OCI-M2 (cell line): Measurements from ENCODE around the gene ALG14.
"Not testable (repeated sequence)": the region's sequence is repeated elsewhere in the genome, so short reads cannot be mapped to it uniquely, and the experiment has no call there.

Source experiments
- DNase-seq: peaks from one replicate; lab custom pipeline; 2025; ENCODE audit not compliant: unreplicated experiment; lab: John Stamatoyannopoulos, UW

Gene ALG14, protein sequence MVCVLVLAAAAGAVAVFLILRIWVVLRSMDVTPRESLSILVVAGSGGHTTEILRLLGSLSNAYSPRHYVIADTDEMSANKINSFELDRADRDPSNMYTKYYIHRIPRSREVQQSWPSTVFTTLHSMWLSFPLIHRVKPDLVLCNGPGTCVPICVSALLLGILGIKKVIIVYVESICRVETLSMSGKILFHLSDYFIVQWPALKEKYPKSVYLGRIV

DNA sequence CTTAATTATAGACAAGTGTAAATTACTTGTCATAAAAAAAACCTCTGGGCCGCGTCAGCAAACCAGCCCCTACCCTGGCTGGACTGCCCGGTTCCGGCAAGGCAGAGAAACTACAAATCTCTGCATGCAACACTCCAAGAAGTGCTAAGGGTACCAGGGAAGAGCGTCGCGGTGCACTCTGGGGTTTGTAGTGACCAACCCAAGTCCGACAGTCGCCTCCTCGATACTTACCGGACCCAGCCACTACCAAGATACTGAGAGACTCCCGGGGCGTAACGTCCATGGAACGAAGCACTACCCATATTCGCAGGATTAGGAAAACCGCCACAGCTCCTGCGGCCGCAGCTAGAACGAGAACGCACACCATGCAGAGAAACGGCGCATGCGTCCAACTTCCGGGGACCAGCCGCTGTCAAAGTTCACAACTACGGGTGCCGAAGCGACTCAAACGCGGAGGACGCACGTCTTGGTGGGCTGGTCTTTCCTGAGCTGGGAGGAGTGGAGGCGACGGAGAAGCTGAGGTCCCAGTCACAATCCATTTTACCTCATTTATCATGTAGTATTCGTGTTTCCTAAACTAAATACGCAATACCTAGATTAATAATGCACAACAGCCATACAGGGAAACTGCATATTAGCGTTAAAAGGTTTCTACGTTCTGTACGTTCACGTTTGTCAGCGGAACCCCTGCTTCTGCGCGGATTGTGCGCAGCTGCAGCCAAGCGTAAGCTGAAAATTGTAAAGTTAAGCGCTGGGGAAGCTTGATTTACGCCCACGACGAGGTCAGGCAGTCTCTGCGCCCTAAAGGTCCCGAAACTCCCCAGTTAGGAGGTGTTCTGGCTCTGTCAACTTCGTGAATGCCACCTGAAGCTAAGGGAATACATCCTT, at the start of gene ALG14:
Gene ALG14 (minus strand): TSS at position 420 of the 888 bp plus-strand sequence. CDS start 53 bp downstream, at position 367.
- DNase-seq, result peak; percentile 73

DNA sequence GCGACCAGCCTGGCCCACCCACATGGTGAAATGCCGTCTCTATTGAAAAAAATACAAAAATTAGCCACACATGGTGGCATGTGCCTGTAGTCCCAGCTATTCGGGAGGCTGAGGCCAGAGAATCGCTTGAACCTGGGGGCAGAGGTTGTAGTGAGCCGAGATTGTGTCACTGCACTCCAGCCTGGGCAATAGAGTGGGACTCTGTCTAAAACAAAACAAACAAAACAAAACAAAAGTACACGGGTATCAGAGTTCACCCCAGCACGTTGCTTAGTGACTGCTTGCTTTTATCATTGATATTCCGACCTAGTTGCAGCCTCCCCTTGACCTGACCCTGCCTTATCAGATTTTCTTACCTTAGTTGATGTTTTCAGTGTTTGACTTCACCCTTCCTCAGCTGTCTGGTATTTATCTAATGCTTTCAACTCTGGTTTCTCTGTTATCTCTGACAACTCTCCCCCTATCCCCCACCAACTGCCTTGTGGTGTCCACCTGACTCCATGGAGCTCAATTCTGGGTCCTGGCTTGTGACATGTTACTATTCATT, 49.5 kb upstream of the ALG14 start:
- no peak for DNase-seq

DNA sequence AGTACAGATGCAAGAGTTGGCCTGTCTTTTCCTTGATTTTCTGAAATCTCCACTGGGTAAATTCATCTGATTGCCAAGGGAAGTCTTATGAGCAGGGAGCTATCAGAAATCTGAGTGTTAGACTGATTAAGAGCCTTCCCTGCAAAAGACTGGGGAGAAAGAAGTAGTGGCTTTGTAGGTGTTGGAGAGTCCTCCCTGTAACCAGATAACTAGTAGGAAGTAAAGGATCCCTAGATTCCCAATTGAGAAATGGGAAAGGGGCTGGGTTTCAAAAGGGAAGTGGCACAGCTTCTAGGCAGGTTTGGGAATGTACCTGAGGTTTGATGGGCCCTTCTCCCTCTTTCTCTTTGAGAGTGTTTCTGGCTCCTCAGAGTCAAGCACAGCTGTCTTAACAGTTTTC, 46.5 kb upstream of the ALG14 start:
- DNase-seq, result no peak

DNA sequence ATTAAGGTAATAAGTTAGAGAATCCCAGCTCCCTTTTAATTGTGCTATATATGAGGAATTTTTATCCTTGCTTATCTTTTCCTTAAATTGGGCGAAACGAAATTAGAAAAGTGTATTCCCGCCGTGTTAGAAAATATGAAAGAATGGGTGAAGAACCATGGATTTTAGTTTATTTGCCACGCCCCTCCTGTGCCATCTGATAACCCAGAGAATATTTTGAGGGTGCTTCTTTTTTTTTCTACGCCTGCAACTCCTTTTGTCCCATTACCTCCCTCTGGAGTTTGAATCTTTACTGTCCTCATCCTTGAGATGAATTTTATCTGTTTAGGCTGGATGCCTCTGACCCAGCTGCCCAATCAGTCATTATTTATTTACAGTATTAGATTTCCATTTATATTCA, 46.0 kb upstream of the ALG14 start:
- DNase-seq, result no peak

DNA sequence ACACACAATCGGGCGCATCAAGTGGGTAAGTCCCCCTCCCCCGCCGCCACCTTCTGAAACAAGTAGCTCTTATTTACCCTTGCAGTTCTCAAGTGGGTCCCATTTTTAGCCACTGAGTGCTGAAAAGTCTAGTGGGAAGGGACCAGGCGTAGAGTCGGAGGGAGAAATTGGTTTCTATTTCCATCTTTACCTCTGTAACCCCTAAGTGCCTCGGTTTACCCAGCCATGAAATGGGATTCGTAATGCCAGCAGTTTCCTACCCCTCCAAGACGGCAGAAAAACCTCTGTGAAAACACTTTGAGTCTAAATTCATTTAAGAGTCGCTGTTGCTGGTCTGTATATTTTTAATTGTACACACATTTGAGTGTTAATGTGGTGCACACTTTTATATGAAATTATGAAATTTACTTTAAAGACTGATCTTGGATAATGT, 45.3 kb upstream of the ALG14 start:
- DNase-seq, result no peak

DNA sequence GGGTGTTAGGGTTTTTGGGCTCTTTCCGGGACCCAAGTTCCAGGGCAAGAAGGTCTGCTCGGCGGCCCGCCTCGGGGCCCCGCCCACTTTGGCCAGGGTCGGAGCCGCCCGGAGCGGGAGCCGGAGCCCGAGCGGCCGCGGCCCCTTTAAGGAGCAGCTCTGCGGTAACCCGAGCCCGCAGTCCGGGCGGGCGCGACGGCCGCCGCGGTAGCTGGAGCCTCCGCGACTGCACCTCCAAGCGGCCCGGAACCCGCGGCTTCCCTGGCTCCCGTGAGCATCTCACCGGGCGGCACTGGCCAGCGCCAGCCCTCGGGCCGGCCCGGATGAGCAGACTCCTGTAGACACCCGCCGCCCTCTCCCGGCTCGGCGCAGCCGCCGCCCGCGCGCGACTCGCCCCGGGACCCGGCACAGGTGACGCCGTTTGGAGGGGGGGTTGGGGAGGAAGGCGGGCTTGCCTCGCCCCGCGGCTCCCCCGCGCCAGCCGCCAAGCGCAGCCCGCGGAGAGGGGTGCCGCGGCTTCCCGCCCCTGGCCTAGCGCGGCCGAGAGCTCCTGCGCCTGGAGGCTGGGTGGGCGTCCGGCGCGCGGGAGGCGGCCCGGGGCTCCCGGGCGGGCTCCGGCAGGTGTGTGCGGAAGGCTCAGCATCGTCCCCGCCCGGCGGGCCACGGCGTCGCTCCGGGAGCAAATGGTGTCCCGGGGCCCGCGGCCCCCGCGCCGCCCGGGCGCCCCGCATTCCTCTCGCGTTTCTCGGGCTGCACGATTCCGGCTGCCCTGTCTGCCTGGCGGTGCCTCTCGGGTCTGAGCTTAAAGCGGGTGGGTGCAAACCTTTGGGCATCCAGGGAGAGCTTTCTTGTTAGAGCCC, 44.7 kb upstream of the ALG14 start, which contains the start of gene TLCD4:
Gene TLCD4 (plus strand): TSS at position 149 of the 860 bp plus-strand sequence. CDS start 26,547 bp downstream, outside the sequence.
- DNase-seq, result no peak

DNA sequence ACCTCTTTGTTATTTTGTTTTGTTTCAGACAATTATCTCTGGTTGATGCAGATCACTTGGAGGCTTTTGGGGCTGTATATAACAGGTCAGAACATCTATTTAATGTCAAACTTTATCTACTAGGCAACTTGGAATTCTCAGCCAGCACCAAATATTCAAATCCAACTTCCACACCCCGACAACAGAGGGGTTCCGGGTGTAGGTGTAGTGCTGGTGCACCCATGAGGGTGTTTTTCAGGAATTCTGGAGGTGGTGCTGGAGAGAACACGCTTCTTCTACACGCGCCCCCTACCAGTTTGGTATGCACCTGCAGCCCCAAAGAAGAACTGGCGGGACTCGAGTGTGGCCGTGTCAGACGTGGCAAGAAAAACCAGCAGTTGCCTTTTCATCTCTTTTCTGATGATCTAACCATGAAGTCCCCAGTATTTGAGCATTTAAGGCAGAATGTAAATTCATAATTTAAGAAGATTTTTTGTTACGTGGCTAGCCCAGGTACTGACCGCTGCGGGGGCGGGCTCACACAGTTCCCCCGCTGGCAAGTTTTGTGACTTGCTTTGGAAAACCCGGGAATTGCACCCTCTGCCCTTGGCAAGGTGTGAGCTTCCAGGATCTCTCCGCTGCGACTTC, 43.9 kb upstream of the ALG14 start:
- DNase-seq, result no peak

DNA sequence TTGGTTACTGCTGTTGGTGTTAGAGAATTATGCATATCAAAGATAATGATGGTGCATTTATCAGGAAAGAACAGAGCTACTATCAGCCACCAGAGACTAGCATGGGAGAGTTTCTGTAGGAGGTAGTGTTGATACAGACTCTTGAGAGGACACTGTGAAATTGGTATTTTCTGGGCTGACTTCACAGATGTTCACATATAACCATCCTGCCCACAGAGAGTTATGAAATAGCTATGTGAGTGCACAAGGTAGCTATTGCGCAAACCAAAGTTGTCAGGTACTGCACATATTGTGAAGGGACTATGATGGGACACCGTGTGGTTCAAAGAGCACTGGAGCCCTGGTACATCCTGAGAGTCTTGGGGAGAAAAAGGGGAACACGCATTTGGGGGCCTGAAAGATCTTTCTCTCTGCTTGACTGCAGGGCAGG, 43.0 kb upstream of the ALG14 start:
- DNase-seq, result no peak

DNA sequence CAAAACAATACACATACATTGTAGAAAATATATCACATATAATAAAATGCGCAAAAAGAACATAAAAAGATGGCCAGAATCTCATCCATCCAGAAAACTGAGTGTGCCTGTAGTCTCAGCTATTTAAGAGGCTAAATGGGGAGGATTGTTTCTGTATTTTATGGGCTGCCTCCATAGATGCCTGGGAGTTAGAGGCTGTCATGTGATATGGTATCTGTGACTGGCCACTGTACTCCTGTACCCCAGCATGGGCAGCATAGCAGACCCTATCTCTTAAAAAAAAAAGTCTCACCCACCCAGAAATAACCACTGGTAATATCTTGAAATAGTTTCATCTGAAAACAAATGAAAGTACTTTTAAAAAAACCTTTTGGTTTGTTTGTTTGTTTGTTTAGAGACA, 40.9 kb upstream of the ALG14 start:
- DNase-seq, result no peak

DNA sequence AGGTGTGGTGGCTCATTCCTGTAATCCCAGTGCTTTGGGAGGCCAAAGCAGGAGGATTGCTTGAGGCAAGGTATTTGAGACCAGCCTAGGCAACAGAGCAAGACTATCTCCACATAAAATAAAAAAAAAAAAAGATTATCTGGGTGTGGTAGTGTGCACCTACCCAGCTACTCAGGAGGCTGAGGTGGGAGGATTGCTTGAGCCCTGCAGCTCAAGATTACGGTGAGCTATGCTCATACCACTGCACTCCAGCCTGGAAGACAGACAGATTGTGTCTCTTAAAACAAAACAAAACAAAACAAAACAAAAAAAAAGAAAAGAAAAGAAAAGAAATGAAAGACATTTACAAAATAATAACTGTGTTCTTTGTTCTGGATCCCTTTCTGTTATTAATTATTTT, 38.3 kb upstream of the ALG14 start:
- DNase-seq, result no peak

DNA sequence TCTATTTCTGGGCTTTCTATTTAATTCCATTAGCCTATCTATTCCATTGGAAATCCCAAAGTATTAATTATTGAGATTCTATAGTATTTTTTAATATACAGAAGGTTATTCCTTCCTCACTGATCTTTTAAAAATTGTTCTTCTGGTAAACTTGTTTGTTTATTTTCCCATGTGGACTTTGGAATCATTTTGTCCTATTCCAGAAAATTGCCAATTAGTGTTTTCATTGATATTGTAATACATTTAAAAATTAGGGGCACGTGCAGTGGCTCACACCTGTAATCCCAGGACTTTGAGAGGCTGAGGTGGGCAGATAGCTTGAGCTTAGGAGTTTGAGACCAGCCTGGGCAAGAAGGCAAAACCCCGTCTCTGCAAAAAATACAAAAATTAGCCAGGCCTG, 36.0 kb upstream of the ALG14 start:
- no peak for DNase-seq

DNA sequence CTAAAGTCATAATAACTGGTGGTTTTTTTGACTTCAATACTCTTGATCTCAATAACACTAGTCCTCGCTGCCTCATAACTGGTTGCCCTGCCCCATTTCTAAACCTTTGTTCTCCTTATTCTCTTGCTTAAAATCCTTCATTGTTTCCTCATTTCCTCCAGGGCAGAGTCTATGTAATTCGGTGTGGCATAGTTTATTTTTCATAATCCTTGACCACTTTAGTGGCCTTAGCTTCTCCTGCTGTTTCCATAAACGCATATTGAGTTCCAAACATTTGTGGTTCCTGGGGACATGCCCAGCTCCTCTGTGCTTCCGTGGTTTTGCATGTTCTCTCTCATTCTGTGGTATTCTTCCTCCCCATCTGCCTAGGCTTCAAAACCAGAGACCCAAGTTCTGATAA, 25.4 kb upstream of the ALG14 start:
- no peak for DNase-seq

DNA sequence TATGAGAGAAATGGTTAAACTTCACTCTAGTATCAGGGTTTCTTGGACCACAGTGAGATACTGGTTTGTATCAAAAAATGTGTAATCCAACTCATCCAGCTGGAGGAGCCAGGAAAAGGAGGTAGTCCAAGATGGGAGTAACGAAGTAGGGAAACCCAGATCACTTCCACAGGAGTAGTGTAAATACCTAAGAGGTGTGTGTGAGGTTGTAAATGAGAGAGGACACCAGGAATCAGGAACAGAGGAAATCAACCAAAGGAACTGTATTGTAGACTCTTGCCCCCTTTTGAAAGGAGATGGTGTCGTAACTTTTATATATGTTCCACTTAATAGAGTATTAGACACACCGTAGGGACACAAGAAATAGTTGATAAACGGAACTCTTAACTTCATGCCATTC, 24.7 kb upstream of the ALG14 start:
- no peak for DNase-seq

DNA sequence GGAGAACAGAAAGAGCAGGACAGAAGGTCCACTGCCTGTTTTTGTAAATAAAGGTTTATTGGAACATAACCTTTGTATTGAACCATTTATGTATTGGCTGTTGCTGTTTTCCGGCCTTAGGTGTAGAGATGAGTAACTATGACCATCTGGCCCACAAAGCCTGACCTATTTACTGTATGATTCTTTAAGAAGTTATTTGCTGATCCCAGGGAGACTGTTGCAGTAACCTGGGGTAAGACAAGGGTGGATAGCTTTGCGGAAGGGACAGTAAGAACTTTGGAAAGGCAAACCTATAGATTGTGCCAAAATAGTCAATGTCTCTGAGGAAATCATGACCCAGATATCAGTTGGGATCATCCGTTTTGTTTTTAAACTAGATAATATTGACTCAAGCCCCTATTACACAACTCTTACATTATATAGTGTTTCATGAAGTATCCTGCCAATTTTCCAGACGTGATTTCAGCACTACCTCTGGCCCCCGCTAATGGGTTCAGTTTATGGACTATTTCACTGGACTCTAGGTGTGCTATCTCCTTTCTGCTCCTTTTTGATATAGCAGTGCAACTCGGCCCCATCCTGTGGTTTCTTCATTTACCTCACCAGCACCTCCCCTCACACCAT, 23.6 kb upstream of the ALG14 start:
- DNase-seq, result no peak

DNA sequence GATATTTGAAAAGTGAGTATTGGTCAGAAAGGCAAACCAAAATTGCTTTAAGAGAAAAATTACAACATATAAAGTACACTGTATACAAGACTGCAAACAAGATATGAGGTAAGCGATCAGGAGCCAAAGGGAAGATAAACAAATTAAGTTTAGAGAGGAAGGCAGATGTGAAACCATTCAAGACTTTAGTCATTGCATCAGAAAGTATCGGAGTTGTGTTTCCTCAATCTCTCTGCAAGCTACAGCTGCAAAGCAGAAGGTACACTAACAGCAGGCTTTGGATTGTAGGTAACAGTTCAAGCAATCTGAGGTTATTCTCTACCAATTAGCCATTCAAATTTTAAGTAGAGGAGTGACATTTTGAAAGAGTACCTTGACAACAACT, 23.1 kb upstream of the ALG14 start:
- no peak for DNase-seq

DNA sequence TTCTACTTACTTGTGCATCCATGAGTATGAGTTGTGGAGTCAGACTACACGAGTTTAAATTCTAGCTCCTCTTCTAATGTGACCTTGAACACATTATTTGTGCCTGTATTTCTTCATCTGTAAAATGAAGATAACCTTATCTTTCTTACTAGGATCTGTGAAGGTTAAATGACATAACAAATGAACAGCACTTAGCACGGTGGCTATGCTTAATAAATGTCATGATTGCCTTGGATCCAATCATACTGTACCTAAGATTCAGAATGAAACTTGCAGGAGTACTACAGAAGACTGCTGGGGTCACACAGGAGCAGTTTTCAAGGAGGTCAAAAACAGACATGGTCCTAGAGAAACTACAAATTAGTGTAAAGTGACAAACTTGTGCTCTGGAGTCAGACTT, 22.2 kb upstream of the ALG14 start:
- DNase-seq, result no peak

DNA sequence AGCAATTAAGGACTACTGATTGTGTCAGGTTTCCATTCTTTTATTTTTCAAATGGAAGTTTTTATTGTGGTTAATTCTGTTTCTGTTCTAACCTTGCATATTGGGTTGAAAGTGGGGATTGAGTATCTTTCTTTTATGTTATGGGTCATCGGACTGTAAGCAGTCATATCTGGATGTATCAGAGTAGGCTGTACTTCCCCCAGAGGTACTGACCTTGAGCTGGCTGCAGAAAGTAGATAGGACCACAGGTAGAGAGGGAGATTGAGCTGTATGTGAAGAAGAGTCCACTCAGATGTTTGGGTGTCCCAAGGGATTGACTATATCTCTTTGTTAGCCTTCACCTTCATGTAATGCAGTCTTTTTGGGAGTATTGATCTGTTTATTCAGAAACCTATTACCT, 20.5 kb upstream of the ALG14 start:
- no peak for DNase-seq

DNA sequence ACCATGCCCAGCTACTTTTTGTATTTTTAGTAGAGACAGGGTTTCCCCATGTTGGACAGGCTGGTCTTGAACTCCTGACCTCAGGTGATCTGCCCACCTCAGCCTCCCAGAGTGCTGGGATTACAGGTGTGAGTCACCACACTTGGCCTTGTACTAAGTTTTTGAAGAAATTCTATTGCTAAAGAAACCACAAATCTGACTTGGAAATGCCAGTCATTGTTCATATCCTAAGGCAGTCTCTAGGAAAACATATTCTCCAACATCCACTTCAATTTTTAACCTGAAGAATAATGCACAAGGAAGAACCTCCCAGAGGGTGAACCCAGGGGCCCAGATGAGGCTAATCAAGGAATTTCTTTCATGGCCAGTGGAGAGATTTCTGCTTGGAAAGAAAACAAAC, 20.1 kb upstream of the ALG14 start:
- DNase-seq, result not testable (repeated sequence)

DNA sequence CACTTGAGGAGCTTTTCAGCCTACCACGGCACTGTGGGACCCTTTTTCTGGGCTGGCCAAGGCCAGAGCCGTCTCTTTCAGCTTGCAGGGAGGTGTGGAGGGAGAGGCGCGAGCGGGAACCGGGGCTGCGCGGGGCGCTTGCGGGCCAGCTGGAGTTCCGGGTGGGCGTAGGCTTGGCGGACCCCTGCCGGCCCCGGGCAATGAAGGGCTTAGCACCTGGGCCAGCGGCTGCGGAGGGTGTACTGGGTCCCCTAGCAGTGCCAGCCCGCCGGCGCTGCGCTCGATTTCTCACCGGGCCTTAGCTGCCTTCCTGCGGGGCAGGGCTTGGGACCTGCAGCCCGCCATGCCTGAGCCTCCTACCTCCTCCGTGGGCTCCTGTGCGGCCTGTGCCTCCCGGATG, 18.5 kb upstream of the ALG14 start:
- DNase-seq, result not testable (repeated sequence)

DNA sequence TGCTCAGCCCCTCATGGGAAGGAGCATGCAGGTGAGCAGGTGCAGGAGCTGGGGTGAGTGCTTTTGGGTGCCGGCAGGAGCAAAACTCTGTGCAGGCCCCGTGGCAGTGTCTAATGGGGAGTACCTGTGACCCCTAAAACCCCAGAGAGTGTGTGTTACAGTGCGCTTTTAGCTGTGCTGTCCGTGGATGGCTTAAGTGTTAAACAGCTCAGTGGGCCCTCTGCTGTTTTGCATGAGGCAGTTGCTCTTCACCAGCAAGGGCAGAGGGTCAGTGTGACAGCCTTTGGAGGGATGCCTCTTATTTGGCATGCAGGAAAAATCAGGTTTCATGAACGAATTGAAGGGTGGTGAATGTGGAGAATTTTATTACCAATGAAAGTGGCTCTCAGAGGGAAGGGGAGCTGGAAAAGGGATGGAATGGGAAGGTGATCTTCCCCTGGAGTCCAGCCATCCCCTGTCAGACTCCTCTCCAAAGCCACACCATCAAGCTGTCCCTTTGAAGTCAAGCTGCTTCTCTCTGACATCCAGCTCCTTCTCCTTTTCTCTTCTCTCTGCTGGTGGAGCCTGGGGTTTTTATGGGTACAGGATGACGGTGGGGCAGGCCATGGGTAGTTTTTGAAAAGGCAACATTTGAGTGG, 17.0 kb upstream of the ALG14 start:
- DNase-seq, result no peak
